ENCODE data around the gene VRTN.

- no peak for TF ChIP-seq CTCF (IDR thresholded peaks at IDR 0.05)
- no peak for TF ChIP-seq POLR2A (IDR thresholded peaks at IDR 0.05)
These were observed 14.4 kb upstream of the VRTN start for GRCh38 chr14:74333909-74334308.
